ENCODE measurements around the gene CXCR6.

DNA sequence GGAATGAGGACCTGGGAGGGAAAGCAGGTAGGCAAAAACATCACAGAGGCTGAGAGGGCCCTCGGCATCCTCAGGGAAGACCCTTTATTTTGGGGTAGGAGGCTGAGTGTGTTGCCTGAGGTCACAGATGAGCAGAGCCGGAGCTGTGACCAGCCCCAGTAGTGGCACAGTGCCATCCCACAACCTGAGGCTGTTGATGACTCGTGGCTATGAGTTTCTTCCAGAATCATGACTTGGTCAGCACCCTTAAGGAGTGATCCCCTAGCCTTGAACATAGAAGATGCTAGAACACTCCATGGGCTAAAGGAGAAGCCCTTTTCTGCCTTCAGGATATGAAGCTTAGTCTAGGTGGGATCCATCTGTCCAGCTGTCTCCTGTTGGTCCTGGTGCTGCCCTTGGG, 19.5 kb upstream of the CXCR6 start:
- no peak for TF ChIP-seq EZH2 (IDR thresholded peaks at IDR 0.05; ENCODE audit: insufficient read depth, poor library complexity, severe bottlenecking)
- no peak for TF ChIP-seq EZH2phosphoT487 (IDR thresholded peaks at IDR 0.05; ENCODE audit: insufficient read depth, low read depth)

Data from GM23248 (cell line).